Measurements from ENCODE around the gene MYL7. TPM values are rescaled to one million over a fixed set of nuclear protein-coding genes. Genes with fewer than 3 reads are reported as not detected.

MYL7 gene
- total RNA-seq, 4 donors from 2014 or later: not detected

DNA sequence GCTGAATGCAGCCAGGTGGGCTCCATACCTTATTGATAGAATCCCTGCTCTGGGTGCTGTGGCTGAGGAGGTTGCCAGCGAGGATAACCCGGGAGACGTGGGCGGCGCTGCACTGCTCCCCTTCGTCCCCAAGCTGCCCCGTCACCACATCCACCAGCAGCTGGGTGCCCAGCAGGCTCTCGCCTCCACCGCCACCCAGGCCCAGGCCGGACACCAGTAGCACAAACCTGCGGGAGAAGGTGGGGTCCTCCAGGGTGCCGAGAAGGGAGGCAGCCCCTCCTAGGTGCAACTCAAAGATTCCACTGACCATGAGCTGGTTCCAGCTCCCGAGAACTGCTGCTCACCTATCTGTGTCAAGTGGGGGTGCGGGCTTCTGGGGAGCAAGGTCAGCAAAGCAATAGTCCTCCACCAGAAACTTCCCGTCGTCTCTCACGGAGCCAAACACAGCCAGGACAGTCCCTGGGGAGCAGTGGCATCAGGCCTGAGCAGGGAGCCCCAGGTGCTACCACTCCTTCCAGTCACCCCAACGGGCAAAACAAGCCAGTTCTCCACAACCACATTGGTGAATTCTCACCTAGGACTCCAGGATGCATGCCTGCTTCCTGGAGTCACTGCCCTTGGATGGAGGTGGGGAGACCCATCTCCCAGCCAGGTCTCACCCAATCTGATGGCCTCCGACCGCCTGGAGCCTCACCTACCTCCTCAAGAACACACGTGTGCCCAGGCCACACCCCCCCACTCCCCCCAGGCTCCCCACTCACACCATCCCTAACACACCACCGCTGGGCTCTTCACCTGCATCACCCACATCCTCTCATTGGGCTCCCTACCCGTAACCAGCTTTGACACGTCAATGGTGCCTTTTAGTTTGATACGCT, 24.1 kb downstream of the MYL7 start:
- no peaks in the 10 kb centered on the region for H3K9me3 ChIP-seq
- ATAC-seq: no peak
- 80 to 96% methylated on average over 3 to 4 of the region's 25 CpGs for WGBS, 2 donors (ENCODE audit: low coverage in 1 of 2)
- no peak overlapping the region for H3K27ac ChIP-seq
- peaks cover 0 to 97% of the 10 kb centered on the region in 2 donors for H3K36me3 ChIP-seq
- TF ChIP-seq EP300 (IDR thresholded peaks at IDR 0.05) (no peak), POLR2AphosphoS5 (IDR thresholded peaks at IDR 0.05) (no peak), POLR2A (IDR thresholded peaks at IDR 0.05) (no peak)
- TF ChIP-seq, protein P1, sequence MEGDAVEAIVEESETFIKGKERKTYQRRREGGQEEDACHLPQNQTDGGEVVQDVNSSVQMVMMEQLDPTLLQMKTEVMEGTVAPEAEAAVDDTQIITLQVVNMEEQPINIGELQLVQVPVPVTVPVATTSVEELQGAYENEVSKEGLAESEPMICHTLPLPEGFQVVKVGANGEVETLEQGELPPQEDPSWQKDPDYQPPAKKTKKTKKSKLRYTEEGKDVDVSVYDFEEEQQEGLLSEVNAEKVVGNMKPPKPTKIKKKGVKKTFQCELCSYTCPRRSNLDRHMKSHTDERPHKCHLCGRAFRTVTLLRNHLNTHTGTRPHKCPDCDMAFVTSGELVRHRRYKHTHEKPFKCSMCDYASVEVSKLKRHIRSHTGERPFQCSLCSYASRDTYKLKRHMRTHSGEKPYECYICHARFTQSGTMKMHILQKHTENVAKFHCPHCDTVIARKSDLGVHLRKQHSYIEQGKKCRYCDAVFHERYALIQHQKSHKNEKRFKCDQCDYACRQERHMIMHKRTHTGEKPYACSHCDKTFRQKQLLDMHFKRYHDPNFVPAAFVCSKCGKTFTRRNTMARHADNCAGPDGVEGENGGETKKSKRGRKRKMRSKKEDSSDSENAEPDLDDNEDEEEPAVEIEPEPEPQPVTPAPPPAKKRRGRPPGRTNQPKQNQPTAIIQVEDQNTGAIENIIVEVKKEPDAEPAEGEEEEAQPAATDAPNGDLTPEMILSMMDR (IDR thresholded peaks at IDR 0.05): no peak
- H3K27me3 ChIP-seq: no peaks in the 10 kb centered on the region
- H3K4me3 ChIP-seq: no peak overlapping the region
- H3K4me1 ChIP-seq: peaks cover 0 to 60% (median 4%) of the 10 kb centered on the region in 3 donors

DNA sequence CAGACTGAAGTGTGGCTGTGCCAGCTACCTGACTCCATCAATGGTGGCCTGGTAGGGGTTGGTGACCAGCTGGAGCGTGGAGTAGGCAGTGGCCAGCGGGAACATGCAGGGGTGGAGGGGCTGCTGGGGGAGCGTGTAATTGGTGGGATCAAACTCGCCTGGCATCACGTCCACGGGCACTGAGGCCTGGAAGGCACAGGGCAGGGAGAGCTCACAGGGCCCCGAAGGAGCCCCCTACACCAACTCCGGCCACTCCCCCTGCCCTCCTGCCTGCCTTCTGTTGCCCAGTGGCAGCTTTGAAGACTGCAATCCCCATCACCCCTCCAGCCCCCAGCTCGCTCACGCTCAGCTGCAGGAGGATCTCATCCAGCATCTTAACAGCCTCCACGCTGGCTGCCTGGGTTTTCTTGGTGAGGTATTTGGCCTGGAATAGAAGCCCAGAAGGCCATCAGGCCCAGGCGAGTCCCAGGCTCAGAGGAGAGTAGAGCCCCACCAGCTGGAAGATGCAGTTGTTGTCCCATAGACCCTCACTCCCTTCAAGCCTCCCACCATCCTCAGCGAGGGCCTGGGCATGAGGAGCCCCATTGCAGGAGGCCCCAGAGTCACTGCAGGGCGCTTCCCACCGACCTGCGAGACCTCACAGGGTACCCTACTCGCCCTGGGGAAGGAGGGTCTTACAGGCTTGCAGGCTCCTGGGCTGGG, 24.9 kb downstream of the MYL7 start:
- no peak for ATAC-seq
- Histone ChIP-seq H3K27me3 (no peaks in the 10 kb centered on the region), H3K4me1 (peaks cover 0 to 60% (median 0%) of the 10 kb centered on the region in 3 donors), H3K36me3 (peaks cover 0 to 100% of the 10 kb centered on the region in 2 donors), H3K9me3 (no peaks in the 10 kb centered on the region), H3K4me3 (no peak overlapping the region), H3K27ac (no peak overlapping the region)
- 60% methylated on average over 1 of the region's 17 CpGs; no CpG with 5 or more reads in 1 of the 2 donors for WGBS, 2 donors (ENCODE audit: low coverage in 1 of 2)
- TF ChIP-seq, protein P1 (IDR thresholded peaks at IDR 0.05): no peak
- no peak for TF ChIP-seq POLR2A (IDR thresholded peaks at IDR 0.05)
- no peak for TF ChIP-seq POLR2AphosphoS5 (IDR thresholded peaks at IDR 0.05)
- TF ChIP-seq EP300 (IDR thresholded peaks at IDR 0.05): no peak

DNA sequence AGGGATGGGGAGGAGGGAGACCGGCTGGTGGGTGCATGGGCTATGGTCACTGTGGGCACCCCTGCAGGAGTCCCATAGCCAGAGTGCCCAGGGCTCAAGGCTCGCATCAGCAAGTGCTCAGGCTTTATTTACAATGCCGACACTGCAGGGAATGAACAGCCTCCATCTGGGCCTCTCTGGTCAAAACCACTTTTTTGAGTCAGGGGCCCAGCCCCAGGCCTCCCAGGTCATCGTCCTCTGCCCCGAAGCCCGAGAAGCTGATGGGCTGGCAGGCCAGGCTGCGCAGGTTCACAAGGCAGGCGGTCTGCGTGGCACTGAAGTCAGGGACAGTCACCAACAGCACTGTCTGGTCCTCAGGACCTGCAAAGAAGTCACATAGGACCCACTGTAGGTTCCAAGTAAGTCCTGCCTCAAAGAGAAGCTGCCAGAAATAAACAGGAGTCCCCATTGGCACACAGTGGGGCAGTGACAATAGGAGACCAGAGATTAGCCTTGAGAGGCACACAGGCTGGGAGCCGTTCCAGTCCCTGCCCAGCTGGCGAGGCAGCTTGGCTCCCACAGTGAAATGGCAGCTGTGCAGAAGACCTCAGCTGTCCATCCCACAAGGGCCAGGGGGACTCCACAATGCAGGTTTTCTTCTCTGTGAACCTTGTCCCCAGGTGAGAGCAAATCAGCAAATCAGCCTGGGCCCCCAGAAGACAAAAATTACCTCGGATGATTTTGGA, 26.4 kb downstream of the MYL7 start:
- Histone ChIP-seq H3K27ac (peak overlapping the region in 1 of 4 donors; percentile 13), H3K4me3 (no peak overlapping the region), H3K36me3 (peaks cover 0 to 100% of the 10 kb centered on the region in 2 donors), H3K4me1 (peaks cover 0 to 59% (median 0%) of the 10 kb centered on the region in 3 donors), H3K27me3 (no peaks in the 10 kb centered on the region), H3K9me3 (no peaks in the 10 kb centered on the region)
- no peak for TF ChIP-seq POLR2AphosphoS5 (IDR thresholded peaks at IDR 0.05)
- no peak for TF ChIP-seq POLR2A (IDR thresholded peaks at IDR 0.05)
- TF ChIP-seq EP300 (IDR thresholded peaks at IDR 0.05): no peak
- TF ChIP-seq, protein P1 (IDR thresholded peaks at IDR 0.05): no peak
- WGBS, 2 donors (ENCODE audit: low coverage in 1 of 2): 69% methylated on average over 4 of the region's 12 CpGs; no CpG with 5 or more reads in 1 of the 2 donors
- no peak for ATAC-seq

DNA sequence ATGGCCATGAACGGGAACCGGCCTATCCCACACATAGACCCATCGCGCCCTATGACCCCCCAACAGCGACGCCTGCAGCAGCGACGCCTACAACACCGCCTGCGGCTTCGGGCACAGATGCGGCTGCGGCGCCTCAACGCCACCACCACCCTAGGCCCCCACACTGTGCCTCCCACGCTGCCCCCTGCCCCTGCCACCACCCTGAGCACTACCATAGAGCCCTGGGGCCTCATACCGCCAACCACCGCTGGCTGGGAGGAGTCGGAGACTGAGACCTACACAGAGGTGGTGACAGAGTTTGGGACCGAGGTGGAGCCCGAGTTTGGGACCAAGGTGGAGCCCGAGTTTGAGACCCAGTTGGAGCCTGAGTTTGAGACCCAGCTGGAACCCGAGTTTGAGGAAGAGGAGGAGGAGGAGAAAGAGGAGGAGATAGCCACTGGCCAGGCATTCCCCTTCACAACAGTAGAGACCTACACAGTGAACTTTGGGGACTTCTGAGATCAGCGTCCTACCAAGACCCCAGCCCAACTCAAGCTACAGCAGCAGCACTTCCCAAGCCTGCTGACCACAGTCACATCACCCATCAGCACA, 27.3 kb downstream of the MYL7 start:
- peaks cover 0 to 59% (median 0%) of the 10 kb centered on the region in 3 donors for H3K4me1 ChIP-seq
- TF ChIP-seq EP300 (IDR thresholded peaks at IDR 0.05) (no peak), POLR2AphosphoS5 (IDR thresholded peaks at IDR 0.05) (no peak), POLR2A (IDR thresholded peaks at IDR 0.05) (no peak)
- TF ChIP-seq, protein P1 (IDR thresholded peaks at IDR 0.05): no peak
- H3K27ac ChIP-seq: peak overlapping the region in 1 of 4 donors; percentile 13
- no peaks in the 10 kb centered on the region for H3K27me3 ChIP-seq
- no peaks in the 10 kb centered on the region for H3K9me3 ChIP-seq
- H3K36me3 ChIP-seq: peaks cover 0 to 100% of the 10 kb centered on the region in 2 donors
- ATAC-seq: no peak
- H3K4me3 ChIP-seq: no peak overlapping the region
- WGBS, 2 donors (ENCODE audit: low coverage in 1 of 2): 74 to 100% methylated on average over 1 to 5 of the region's 24 CpGs

All from gastroesophageal sphincter (tissue), 4 donors.